HepG2 (cell line): ENCODE measurements around the gene S100P. TPM values are rescaled to one million over a fixed set of nuclear protein-coding genes. Genes with fewer than 3 reads are reported as not detected.

ENCODE experiments used
- ATAC-seq: fragments of 200-7000 bp; cut with Tn5 transposase; 3 replicates; pipeline ENCODE4 v1.9.1; 2020; ENCODE audit warnings: mild to moderate bottlenecking, moderate library complexity
- BruUV-seq: library from RNA; stranded (reverse); fragments of 400-500 nt; replicated peaks from 2 replicates; lab custom pipeline; 2021; lab: Mats Ljungman, UMichigan
- CTCF ChIA-PET: fragments of 300-600 bp; formaldehyde crosslinking; extraction: SDS; loops from one replicate; lab custom pipeline; 2021; ENCODE audit warnings: low total read pairs, inconsistent platforms, low intra/inter-chr PET ratio; lab: Yijun Ruan, JAX
- POLR2A ChIA-PET: fragments of 350-600 bp; sonication (Branson Sonifier 250); formaldehyde crosslinking; loops from one replicate; lab custom pipeline; 2020; ENCODE audit warnings: antibody characterized with exemption, inconsistent platforms; lab: Yijun Ruan, JAX
- DNase-seq: peaks from one replicate; pipeline ENCODE4 v3.0.0-alpha.2; 2015; ENCODE audit warnings: low spot score
- FAIRE-seq: peaks from 3 replicates; lab custom pipeline; 2011; peaks lifted over from hg19 to GRCh38; lab: Jason Lieb, UNC
- H2AFZ ChIP-seq: one replicate; pipeline ENCODE4 v1.6.1; 2011; ENCODE audit warnings: low read length, inconsistent platforms
- H3K27ac ChIP-seq: fragments of 300-600 bp; 3 replicates; pipeline ENCODE4 v1.8.0; 2011; ENCODE audit warnings: mixed run types, mild to moderate bottlenecking, mixed read lengths, low read length, inconsistent platforms; ENCODE audit not compliant: insufficient read depth; ENCODE audit errors: extremely low read length
- H3K27me3 ChIP-seq, 2 experiments: fragments of 200-600 bp in 1 of 2; 2 replicates in 1 of 2; 3 replicates in 1 of 2; pipeline versions ENCODE4 v1.6.0 to v1.8.0; 2011; ENCODE audit warnings: low read length in 2 of 2, mild to moderate bottlenecking in 2 of 2, moderate library complexity in 2 of 2, inconsistent platforms in 1 of 2; ENCODE audit not compliant: insufficient read depth in 2 of 2, control insufficient read depth in 1 of 2
- H3K36me3 ChIP-seq, 2 experiments: fragments of 200-600 bp in 1 of 2; replicated peaks in 1 of 2; 2 replicates in 1 of 2; 3 replicates in 1 of 2; pipeline versions ENCODE4 v1.5.1 to v1.8.0; 2011; ENCODE audit warnings: low read length in 2 of 2, inconsistent platforms in 1 of 2; ENCODE audit not compliant: insufficient read depth in 2 of 2, control insufficient read depth in 1 of 2
- H3K4me1 ChIP-seq: 2 replicates; pipeline ENCODE4 v1.5.1; 2012; ENCODE audit warnings: low read length, inconsistent platforms; ENCODE audit not compliant: insufficient read depth
- H3K4me2 ChIP-seq: 2 replicates; pipeline ENCODE4 v1.6.0; 2011; ENCODE audit warnings: low read depth, low read length, inconsistent platforms
- H3K4me3 ChIP-seq, 3 experiments: fragments of 200-600 bp in 1 of 3; sonication (generic), shearing (Covaris generic) in 1 of 3; replicated peaks in 1 of 3; 2 replicates each; pipeline ENCODE4 v1.5.1; 2011 to 2016; ENCODE audit warnings: low read length in 3 of 3, inconsistent platforms in 2 of 3, low read depth in 2 of 3, mild to moderate bottlenecking in 2 of 3, control low read depth in 1 of 3, mixed read lengths in 1 of 3; ENCODE audit not compliant: insufficient read depth in 1 of 3
- H3K79me2 ChIP-seq: one replicate; pipeline ENCODE4 v1.6.1; 2011; ENCODE audit warnings: low read length, inconsistent platforms; ENCODE audit not compliant: insufficient read depth
- H3K9ac ChIP-seq: 2 replicates; pipeline ENCODE4 v1.6.0; 2011; ENCODE audit warnings: mild to moderate bottlenecking, low read depth, low read length, inconsistent platforms; ENCODE audit not compliant: insufficient read depth
- H3K9me3 ChIP-seq: 2 replicates; pipeline ENCODE4 v1.5.1; 2012; ENCODE audit warnings: mild to moderate bottlenecking, low read length
- H4K20me1 ChIP-seq: 2 replicates; pipeline ENCODE4 v1.6.0; 2011; ENCODE audit warnings: inconsistent platforms, mild to moderate bottlenecking, low read length, moderate library complexity; ENCODE audit not compliant: insufficient read depth
- CSRNP2 ChIP-seq: sonication (generic); formaldehyde crosslinking; conservative IDR thresholded peaks from 2 replicates; pipeline ENCODE4 v1.8.0; 2022; ENCODE audit warnings: low read depth, missing genetic modification reagents
- MEIS1 ChIP-seq: sonication (generic); formaldehyde crosslinking; IDR thresholded peaks from 2 replicates; pipeline ENCODE4 v1.9.0; 2021; ENCODE audit warnings: mild to moderate bottlenecking, missing genetic modification reagents, moderate library complexity, borderline replicate concordance
- SAFB2 ChIP-seq: sonication (generic); formaldehyde crosslinking; IDR thresholded peaks from 2 replicates; pipeline ENCODE4 v1.5.1; 2020; ENCODE audit warnings: missing genetic modification reagents, low read depth, mild to moderate bottlenecking, borderline replicate concordance
- SNAI1 ChIP-seq: sonication (generic); formaldehyde crosslinking; IDR thresholded peaks from 2 replicates; pipeline ENCODE4 v1.5.0; 2020; ENCODE audit warnings: mild to moderate bottlenecking, missing genetic modification reagents, borderline replicate concordance
- THAP7 ChIP-seq: sonication (generic); formaldehyde crosslinking; IDR thresholded peaks from 2 replicates; pipeline ENCODE4 v1.8.1; 2023; ENCODE audit warnings: mild to moderate bottlenecking, missing genetic modification reagents
- ZNF34 ChIP-seq: sonication (generic); formaldehyde crosslinking; IDR thresholded peaks from 2 replicates; pipeline ENCODE4 v1.4.0; 2020; ENCODE audit warnings: mild to moderate bottlenecking, missing genetic modification reagents, borderline replicate concordance
- ZNF460 ChIP-seq: sonication (generic); formaldehyde crosslinking; IDR thresholded peaks from 2 replicates; pipeline ENCODE4 v1.5.1; 2020; ENCODE audit warnings: missing genetic modification reagents, mild to moderate bottlenecking, borderline replicate concordance
- ZNF552 ChIP-seq: sonication (generic); formaldehyde crosslinking; IDR thresholded peaks from 2 replicates; pipeline ENCODE4 v1.9.0; 2022; ENCODE audit warnings: missing genetic modification reagents, mild to moderate bottlenecking, borderline replicate concordance
- ZNF598 ChIP-seq: sonication (generic); formaldehyde crosslinking; IDR thresholded peaks from 2 replicates; pipeline ENCODE4 v1.5.1; 2020; ENCODE audit warnings: mild to moderate bottlenecking, missing genetic modification reagents, borderline replicate concordance
- ZNF607 ChIP-seq: sonication (generic); formaldehyde crosslinking; IDR thresholded peaks from 2 replicates; pipeline ENCODE4 v1.5.1; 2020; ENCODE audit warnings: missing genetic modification reagents, mild to moderate bottlenecking, borderline replicate concordance
- ZZZ3 ChIP-seq: sonication (generic); formaldehyde crosslinking; IDR thresholded peaks from 2 replicates; pipeline ENCODE4 v1.4.0; 2020; ENCODE audit warnings: missing genetic modification reagents, mild to moderate bottlenecking, borderline replicate concordance
- WGBS: methylation state at CpG from one replicate; pipeline ENCODE4 v1.1.6; 2017; ENCODE audit warnings: low lambda C conversion rate; 5-methylcytosine and 5-hydroxymethylcytosine counted together
- in situ Hi-C: cut with HindIII; loops from 2 replicates; pipeline ENCODE4 v1.10.0; 2017; ENCODE audit warnings: low pct_unique_long_range_greater_than_20kb; ENCODE audit not compliant: extremely low pct_ligation_motif_present
- intact Hi-C: fragments of 100-400 bp; cut with micrococcal nuclease; formaldehyde crosslinking; loops from one replicate; pipeline ENCODE4 v1.10.0; 2022; ENCODE audit not compliant: unreplicated experiment
- polyA plus RNA-seq, 8 experiments: library from polyadenylated mRNA; depleted of rRNA in 3 of 8; stranded (reverse) in 7 of 8; unstranded in 1 of 8; fragments of >200 nt; fragmentation: Illumina TruSeq in 4 of 8; extraction: Trizol in 4 of 8; gene quantifications; 2 replicates each; pipeline versions ENCODE4 v1.2.1 to v1.2.3, GENCODE V29; 2011 to 2016; ENCODE audit warnings: low read depth in 4 of 8, missing spikeins in 1 of 8, mixed read lengths in 1 of 8; ENCODE audit not compliant: insufficient read depth in 1 of 8
- total RNA-seq, 5 experiments: library from RNA; depleted of rRNA; stranded (reverse); fragments of >200 nt; fragmentation: Illumina TruSeq; extraction: Trizol; gene quantifications; 2 replicates each; pipeline ENCODE4 v1.2.3, GENCODE V29; 2016; ENCODE audit warnings: low read depth in 1 of 5
- TF ChIP-seq, protein P1 (sequence below): sonication (generic); formaldehyde crosslinking; IDR thresholded peaks from 2 replicates; pipeline ENCODE4 v1.4.0; 2020; ENCODE audit warnings: mild to moderate bottlenecking, missing genetic modification reagents

S100P gene
- total and polyA plus RNA-seq, 2 of the 13 experiments (the other 11 are each of a cell fraction or from before 2014, with no cell fraction given) = 278 to 1,649 TPM

DNA sequence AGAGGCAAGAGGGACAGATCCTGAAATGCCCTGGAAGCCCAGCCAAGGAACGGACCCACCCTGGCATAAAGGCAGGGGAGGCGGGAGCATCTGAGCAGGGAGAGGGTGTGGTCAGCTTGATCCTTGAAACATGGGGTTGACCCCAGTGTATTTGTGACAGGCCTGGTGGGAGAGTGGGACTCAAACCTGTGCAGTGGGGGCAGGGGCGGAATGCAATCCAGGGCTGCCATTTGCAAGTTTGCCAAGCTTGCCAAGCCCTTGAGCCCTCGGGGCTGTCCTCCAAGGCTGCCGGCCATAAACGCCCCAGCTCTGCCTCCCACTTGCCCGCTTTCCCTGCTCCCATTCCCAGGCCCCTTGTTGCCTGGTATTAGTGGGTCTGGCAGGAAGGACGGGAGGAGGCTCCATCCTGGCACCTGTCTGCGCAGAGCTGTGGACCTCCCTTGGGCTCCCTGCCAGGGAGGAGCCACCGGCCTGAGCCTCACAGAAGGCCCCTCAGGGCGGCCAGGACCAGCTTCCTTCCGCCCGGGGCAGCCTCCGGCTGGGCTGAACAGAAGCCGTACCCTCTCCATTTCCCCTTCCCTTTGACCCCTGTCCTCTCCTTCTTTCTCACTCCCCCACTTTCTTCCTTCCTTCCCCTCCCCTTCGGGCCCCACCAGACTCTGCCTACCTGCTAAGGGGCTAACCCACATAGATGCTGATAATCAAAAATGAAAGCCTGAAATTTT, 661 bp downstream of the S100P start:
- Histone ChIP-seq H3K9ac (peak overlapping the region; percentile 91), H4K20me1 (peaks cover 10% of the 10 kb centered on the region; the same call in 1 of the 2 replicates), H3K36me3 (peaks cover 4 to 12% of the 10 kb centered on the region in 2 experiments; a peak in 2 of 5 replicates), H2AFZ (no peak overlapping the region), H3K4me3 (peak overlapping the region; percentile 82 to 96 (median 83)), H3K9me3 (no peaks in the 10 kb centered on the region), H3K79me2 (peaks cover 39% of the 10 kb centered on the region), H3K4me2 (peak overlapping the region; percentile 93), H3K27ac (peak overlapping the region; percentile 81), H3K4me1 (peaks cover 69% of the 10 kb centered on the region), H3K27me3 (no peaks in the 10 kb centered on the region; a peak in 1 of 5 replicates)
- POLR2A ChIA-PET = interaction anchor here (0.7 to 4.6 kb wide), 17 partner anchors 11 to 348 kb away, joined by 3 to 65 read pairs (median 9); partner anchors contain the start of genes BLOC1S4, MRFAP1, MRFAP1L1 and TBC1D14
- intact Hi-C loops (no loop called here), in situ Hi-C loops (no loop called here)
- CTCF ChIA-PET = no interaction called here
- DNase-seq (no peak), ATAC-seq (no peak), FAIRE-seq (no peak)
- 5% methylated on average over 11 of the region's 16 CpGs for WGBS
- BruUV-seq = TSS peak; percentile 79
- peak; percentile 16; the same call in 1 of the 2 replicates for TF ChIP-seq ZNF460 (CRISPR knock-in tag)
- no peak for TF ChIP-seq ZNF598
- TF ChIP-seq, protein P1, sequence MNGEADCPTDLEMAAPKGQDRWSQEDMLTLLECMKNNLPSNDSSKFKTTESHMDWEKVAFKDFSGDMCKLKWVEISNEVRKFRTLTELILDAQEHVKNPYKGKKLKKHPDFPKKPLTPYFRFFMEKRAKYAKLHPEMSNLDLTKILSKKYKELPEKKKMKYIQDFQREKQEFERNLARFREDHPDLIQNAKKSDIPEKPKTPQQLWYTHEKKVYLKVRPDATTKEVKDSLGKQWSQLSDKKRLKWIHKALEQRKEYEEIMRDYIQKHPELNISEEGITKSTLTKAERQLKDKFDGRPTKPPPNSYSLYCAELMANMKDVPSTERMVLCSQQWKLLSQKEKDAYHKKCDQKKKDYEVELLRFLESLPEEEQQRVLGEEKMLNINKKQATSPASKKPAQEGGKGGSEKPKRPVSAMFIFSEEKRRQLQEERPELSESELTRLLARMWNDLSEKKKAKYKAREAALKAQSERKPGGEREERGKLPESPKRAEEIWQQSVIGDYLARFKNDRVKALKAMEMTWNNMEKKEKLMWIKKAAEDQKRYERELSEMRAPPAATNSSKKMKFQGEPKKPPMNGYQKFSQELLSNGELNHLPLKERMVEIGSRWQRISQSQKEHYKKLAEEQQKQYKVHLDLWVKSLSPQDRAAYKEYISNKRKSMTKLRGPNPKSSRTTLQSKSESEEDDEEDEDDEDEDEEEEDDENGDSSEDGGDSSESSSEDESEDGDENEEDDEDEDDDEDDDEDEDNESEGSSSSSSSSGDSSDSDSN (CRISPR knock-in tag) = peak; percentile 64; the same call in 1 of the 2 replicates
- TF ChIP-seq ZNF552 (CRISPR knock-in tag) = 0 out of 2 replicates have a peak, but pooled peaks have one; percentile 59
- TF ChIP-seq THAP7 (CRISPR knock-in tag) = no peak
- TF ChIP-seq CSRNP2 = no peak
- no peak for TF ChIP-seq SAFB2 (CRISPR knock-in tag)
- 0 out of 2 replicates have a peak, but pooled peaks have one; percentile 14 for TF ChIP-seq SNAI1
- TF ChIP-seq ZNF607 (CRISPR knock-in tag) = 0 out of 2 replicates have a peak, but pooled peaks have one; percentile 7
- TF ChIP-seq MEIS1 (CRISPR knock-in tag) = no peak; the same call in 1 of the 2 replicates
- TF ChIP-seq ZZZ3 (CRISPR knock-in tag) = 0 out of 2 replicates have a peak, but pooled peaks have one; percentile 70
- 0 out of 2 replicates have a peak, but pooled peaks have one; percentile 6 for TF ChIP-seq ZNF34
